HG03135 (cell line): ENCODE measurements around the gene GDI2.
"Not testable (repeated sequence)": the region's sequence is repeated elsewhere in the genome, so short reads cannot be mapped to it uniquely, and the experiment has no call there.

Experiments
- ATAC-seq: cut with Tn5 transposase; IDR thresholded peaks from one replicate; pipeline ENCODE4 v1.9.1; 2021; ENCODE audit warnings: mild to moderate bottlenecking, moderate library complexity; ENCODE audit not compliant: unreplicated experiment

Gene GDI2

DNA sequence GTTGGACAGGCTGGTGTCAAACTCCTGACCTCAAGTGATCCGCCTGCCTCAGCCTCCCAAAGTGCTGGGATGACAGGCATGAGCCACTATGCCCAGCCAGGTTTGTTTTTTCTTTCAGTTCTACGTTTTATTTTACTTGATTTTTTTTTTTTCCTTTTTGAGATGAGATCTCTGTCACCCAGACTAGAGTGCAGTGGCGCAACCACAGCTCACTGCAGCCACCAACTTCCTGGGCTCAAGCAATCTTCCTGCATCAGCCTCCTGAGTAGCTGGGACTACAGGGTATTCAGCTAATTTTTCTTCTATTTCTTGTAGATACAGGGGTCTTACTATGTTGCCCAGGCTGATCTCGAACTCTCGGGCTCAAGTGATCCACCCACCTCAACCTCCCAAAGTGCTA is 24.3 kb downstream of the GDI2 start:
- ATAC-seq: no peak

DNA sequence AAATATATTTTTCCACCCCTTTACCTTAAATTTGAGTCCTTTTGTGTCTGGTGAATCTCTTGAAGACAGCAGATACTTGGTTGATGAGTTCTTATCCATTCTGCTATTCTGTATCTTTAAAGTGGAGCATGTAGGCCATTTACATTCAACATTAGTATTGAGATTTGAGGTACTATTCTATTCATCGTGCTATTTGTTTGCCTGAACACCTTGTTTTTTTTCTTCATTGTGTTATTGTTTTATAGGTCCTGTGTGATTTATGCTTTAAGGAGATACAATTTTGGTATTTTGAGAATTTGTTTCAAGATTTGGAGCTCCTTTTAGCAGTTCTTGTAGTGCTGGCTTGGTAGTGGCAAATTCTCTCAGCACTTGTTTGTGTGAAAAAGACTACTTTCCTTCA is 29.9 kb downstream of the GDI2 start:
- ATAC-seq: no peak

DNA sequence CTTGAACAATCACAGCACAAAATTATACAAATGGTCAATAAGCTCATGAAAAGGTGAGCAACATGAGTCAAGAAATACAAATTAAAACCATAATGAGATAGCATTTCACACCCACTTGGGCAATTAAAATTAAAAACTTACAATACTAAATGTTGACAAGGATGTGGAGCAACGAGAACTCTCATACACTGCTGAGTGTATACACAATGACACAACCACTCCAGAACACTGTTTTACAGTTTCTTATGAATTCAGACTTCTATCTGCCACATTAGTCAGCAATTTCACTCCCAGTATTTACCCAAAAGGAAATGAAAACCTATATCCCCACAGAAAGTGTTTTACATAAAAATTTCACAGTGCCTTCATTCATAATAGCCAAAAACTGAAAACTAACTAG is 31.1 kb downstream of the GDI2 start:
- no peak for ATAC-seq

DNA sequence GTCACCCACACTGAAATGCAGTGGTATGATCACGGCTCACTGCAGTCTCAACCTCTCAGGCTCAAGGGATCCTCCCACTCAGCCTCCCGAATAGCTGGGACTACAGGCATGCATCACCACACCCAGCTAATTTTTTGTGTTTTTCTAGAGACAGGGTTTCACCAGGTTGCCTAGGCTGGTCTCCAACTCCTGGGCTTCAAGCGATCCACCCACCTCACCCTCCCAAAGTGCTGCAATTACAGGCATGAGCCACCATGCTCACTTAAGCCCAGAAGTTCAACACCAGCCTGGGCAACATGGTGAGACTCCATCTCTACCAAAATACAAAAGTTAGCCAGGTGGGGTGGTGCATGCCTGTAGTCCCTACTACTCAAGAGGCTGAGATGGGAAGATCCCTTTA is 33.5 kb downstream of the GDI2 start:
- no peak for ATAC-seq

DNA sequence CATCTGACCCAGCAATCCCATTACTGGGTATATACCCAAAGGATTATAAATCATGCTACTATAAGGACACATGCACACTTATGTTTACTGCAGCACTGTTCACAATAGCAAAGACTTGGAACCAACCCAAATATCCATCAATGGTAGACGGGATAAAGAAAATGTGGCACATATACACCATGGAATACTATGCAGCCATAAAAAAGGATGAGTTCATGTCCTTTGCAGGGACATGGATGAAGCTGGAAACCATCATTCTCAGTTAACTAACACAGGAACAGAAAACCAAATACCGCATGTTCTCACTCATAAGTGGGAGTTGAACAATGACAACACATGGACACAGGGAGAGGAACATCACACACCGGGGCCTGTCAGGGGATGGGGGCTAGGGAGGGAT is 35.5 kb downstream of the GDI2 start:
- not testable (repeated sequence) for ATAC-seq

DNA sequence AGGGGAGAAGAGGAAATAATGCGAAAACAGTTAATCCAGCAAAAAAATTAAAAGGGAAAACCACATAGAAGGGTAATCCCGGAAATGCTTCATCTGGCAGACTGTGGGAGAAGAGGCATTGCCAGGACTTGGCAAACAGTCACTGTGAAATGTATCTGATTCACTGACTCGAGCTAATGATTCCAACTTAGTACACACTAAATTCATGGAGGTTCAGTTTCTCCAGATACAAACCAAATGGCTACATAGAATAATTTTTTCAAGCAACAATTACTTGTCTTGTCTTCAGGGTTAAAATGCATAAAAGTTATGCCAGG is 36.4 kb downstream of the GDI2 start:
- ATAC-seq: no peak

DNA sequence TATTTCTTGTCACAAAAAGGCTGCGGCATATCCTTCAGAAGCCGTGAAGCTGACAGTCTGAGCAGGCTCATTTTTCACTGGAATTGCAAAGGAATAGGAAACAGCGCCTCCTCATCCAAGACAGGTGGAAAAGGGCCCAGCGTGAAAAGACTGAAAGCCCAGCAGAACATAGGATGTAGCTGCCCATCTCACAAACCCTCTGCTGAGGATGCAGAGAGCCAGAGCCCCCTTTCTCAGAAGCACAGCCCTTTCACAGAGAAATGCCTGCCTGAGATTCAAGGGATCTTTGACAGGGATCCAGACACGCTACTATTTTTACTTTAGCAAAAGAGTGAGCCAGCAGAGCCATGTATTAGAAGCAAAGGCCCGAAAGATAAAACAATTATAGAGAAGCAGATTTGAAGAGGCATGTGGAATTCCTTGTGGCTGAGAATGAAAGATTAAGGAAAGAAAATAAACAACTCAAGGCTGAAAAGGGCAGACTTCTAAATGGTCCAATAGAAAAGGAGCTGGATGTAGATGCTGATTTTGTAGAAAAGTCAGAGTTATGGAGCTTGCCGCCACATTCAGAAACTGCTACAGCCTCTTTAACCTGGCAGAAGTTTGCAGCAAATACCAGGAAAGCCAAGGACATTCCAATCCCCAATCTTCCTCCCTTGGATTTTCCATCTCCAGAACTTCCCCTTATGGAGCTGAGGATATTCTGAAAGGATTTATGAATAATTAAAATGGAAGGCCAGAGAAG is 36.9 kb downstream of the GDI2 start:
- ATAC-seq: no peak

DNA sequence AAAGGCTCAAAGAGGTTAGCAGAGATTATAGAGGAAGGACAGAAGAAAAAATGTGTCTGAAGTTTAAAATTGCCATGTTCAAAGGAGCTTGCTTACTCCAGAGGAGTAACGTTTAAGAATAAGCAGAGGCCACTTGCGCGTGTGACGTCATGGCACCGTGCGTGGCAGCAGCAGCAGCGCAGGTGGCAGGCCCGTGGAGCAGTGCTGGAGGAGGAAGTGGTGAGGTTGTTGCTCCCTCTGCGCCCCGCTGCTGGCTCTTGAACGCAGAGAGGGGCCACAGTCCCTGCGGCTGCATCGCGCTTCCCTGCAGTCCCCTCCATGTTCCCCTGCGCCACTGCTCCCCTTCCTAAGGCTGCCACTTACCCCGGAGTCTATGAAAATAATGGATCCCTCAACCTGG is 37.5 kb downstream of the GDI2 start:
- no peak for ATAC-seq

DNA sequence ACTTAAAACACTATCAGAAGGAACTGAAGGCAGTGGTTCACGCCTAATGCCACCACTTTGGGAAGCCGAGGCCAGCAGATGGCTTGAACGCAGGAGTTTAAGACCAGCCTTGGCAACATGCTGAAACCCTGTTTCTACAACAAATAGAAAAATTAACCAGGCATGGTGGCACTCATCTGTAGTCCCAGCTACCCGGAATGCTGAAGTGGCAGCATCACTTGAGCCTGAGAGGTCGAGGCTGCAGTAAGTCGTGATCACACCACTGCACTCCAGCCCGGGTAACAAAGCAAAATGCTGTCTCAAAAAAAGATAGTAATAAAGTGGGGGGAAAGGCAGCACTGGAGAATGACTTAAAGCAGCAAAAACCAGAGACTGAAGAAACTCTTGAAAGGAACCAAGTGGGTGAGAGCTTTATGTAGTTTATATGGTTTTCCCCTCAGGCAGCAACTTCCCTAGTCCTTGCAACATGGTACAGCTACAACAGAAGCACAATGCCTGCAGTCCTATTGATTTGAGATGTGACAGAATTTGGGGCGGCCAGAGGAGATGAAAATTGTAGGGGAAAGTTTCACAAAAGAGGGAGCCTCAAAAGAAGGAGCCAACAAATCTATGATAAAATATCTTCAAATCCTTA is 38.1 kb downstream of the GDI2 start:
- ATAC-seq: no peak

DNA sequence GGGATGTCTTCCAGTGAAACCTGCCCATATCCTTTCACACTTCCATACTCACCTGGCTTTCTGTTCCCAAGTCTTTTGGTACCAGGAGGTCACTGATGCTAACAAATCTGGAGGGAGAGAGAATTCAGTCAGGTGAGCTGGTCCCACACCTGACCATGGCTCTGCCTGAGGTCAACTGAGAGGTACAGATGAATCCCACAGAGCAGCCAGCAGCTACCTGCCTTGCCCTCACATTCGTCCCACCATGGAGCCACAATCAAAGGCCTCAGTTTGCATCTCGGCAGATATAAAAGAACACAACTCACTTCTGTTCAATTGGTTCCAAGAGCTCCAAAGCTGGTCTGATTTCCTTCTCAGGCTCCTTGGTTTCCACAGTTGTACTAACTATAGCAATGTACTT is 47.0 kb downstream of the GDI2 start:
- no peak for ATAC-seq

DNA sequence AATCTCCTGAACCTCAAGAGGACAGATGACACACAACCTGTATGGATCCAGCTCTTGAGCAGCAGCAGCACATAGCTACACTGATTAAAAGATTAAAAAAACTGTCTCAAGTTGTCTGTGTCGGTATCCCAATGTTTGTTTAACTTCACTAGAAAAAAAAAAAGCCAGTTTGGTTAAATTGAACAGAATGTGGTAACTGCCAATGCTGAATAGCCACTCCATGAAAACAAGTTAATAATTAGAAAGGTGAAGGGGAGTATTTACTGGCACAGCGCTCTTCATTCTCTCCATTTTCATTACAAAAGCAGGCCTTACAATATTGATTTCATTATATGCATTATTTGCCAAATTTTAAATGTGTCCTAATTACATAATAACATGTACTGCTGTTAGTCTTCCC is 47.6 kb downstream of the GDI2 start:
- ATAC-seq: no peak

DNA sequence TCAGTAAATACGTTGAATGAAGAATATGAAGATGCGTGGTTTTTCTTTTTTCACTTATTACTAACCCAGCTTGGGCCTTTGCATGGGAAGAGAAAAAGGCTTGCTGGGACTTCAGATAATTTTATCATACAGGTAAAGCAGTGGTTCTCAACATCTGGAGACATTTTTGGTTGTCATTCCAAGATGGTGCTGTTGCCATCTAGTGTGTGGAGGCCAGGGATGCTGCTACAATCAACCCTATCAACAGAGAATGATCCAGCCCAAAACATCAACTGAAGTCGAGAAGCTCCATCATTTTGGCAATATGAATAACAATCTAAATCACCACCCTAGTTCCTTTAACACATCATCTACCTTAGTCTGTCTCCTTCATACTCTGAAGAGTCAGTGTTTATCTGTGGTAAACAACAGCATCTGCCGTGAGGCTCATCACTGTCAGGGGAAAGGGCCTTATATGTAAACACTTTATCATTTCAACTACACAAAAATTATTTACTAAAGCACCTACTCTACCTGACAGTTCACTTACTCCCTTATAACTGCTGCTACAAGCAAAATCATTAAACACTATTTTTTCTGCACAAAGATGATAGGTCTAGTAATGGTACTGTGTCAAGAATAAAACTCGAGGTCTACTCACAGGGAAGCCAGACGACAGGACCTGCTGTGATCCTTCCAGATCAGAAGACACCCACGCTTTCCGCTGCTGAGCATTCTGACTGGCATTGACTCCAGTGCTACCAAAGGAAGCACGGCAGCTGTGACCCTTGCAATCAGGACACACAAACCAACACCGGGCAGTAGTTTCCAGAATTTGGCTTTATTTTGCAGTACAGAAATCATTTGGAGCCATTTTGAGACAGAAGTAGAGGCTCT is 48.6 kb downstream of the GDI2 start:
- ATAC-seq: no peak

DNA sequence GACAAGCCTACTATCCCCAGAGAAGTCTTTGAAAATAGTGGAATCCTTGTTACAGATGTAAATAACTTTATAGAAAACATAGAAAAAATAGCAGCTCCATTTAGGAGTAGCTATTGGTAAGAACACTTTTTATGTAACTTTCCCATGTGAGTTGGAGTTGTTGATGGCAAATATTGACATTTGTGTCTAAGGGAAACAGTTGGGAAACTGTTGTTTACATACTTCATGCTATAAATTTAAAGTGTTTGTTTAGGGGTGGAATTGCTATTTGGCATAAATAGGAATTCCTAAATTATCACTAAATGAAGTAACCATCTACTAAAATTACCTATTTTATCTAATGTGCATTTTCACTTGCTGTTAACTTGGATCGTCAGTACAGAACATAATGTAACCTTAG is 50.7 kb downstream of the GDI2 start:
- no peak for ATAC-seq

DNA sequence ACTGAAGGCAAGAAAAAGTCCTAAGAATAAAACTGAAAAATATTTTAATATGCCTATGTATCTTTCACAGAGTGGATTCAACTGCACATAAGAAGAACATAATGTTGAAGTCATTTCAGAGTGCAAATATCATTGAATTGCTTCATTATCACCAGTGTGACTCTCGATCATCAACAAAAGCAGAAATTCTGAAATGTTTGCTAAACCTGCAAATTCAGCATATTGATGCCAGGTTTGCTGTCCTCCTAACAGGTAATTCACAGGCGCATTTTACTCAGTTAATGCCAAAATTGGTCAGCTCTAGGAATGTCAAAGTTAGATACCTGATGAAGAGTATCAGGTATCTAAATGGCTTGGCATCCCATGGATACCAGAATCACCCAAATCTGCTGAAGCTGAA is 52.0 kb downstream of the GDI2 start:
- ATAC-seq: no peak

DNA sequence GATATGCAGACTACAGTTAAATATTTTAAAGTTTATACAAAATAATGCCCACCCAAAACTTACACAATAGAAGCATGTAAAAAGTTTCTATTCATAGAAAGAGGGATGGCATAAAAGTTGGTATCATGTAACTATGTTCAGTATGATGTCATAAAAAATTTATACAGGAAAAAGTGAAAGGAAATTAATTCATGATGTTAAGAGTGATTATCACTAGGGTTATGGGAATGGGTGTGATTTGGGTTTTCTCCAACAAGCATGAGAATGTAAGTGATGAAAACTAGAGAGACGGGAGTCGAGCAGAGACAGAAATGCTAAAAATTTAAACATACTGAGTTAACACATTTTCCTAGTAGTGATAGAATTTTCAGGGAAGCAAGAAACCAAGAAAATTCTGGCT is 52.7 kb downstream of the GDI2 start:
- ATAC-seq: no peak

DNA sequence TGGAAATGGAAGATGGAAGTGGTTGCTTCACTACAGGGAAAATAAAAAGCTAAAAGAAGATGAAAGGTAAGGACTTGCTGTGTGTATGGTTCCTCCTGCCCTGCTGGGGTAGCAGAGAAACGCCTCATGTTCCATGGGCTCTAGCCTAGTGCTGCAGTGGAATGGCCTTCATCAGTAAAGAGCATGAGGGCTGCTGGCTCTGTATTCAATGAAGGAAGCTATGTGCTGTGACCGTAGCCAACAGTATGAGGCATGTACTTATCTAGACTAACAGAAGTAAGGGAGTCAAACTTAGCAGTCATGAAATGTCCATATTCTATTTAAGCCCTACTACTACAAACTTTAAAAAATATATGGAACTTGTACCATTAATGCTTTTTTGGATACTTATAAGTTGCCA is 54.3 kb downstream of the GDI2 start:
- no peak for ATAC-seq

DNA sequence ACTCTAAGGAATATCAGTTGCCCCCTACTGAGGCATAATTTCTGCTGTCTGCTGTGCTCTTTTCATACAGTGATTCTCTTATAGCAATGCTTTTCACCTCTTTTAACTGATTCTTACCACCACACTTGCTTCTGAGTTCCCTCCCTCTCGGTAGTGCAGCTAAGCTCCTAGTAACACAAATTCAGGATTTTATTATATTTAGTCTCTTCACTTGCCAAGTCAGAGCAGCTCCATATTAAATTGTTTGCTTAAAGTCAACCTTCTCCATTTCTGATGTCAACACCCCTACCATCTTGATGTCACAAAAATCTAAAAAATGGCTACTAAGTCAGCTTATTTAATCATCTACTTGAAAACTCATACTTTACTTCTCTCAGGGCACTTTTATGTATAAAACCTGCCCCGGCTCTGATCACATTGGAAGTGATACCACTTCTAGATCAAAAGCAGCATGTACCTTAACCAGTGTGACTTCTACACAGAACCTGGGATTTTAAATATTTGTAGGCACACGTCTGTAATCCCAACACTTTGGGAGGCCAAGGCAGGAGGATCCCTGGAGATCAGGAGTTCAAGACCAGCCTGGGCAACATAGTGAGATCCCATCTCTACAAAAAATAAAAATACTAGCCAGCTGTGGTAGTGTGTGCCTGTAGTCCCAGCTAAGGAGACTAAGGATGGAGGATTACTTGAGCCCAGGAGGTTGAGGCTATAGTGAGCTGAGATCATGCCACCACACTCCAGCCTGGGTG is 55.3 kb downstream of the GDI2 start:
- ATAC-seq: no peak

DNA sequence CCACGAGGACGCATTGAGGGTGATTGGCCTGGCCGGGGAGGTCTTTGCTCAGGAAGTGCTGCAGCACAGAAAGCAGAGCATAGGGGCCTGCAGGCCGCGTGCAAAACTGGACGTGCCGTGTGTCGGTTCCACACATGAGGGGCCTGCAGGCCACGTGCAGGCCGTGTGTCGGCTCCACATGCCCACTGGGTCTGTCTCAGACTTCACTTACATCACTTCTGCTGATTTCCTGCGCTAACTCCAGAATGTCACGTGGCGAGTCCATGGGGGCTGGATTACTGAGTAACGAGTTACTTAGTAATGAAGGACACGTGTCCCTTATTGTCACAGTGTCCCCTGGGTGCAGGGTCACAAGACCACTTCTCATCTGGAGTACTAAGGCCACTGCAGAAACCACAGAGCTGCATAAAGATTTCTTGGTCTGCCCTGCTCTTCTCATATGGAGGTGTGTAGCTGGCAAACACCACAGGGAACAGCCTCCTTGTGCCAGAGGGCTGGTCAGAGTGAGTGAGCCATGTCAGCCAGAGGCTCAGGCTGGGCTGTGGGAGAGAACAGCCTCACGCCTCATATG is 60.8 kb downstream of the GDI2 start:
- ATAC-seq: no peak

DNA sequence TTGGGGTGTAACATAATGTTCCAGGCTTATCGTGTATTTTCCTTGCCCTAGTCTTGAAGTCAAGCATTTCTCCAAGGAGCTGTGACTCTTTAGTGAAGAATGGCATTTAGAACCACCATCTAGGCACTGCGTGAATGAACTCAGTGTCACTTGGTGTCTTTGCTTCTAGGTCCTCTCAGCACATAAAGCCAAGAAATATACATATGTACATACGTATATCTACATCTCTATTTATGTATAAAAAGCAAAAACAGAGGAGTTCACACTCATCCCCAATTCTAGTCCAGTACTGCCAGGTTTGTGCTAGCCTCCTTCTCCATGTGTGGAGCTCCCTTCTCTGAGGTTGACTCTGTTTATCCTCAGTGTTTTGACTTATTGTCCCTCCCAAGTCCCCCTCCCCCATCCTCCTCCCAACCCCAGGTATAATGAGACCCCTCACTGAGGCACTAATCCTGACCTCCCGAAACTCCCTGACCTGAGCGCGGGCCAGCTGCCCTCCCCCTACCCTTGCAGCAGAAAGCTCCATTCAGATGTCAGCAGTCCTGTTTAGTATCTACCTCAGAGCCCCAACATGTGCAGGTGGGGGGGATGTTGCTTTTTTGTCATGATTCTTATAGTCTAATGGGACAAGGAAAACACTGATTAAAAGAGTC is 61.5 kb downstream of the GDI2 start:
- ATAC-seq: no peak

DNA sequence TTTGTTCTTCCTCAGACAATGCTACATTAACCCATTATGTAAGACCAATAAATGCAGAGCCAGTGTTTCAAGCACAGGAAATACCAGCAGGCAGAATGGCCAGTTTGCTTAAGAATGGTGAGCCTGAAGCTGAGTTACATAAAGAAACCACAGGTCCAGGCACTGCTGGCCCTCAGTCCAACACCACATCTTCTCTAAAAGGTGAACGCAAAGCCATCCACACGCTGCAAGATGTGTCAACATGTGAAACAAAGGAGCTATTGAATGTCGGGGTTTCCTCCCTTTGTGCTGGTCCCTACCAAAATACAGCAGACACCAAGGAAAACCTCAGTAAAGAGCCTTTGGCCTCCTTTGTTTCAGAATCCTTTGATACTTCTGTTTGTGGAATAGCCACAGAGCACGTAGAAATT is 64.8 kb downstream of the GDI2 start:
- no peak for ATAC-seq

DNA sequence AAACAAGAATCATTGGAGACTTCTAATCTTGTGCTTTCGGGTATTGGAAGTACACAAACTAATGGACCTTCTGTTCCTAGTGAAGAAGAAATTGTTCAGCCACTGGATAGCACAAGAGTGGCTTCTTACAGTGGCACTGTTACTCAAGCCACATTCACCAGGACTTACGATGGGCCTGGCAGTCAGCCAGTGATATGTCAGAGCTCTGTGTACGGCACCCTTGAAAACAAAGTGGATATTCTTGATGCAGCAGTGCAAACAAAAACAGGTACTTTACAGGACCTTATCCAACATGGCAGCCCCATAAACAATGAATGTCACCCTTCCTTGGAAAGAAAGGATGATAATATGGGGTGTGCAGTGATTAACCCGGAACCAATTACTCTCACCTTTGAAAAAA is 67.0 kb downstream of the GDI2 start:
- no peak for ATAC-seq
